IMR-90 (cell line): Measurements from ENCODE around the gene IL6ST. TPM values are rescaled to one million over a fixed set of nuclear protein-coding genes. Genes with fewer than 3 reads are reported as not detected.

Source experiments
- ATAC-seq: fragments of 200-7000 bp; cut with Tn5 transposase; 2 replicates; pipeline ENCODE4 v1.9.1; 2020; ENCODE audit warnings: low read depth, mild to moderate bottlenecking, moderate library complexity
- BruUV-seq: library from RNA; stranded (reverse); fragments of 400-500 nt; replicated peaks from 2 replicates; lab custom pipeline; 2021; lab: Mats Ljungman, UMichigan
- CTCF ChIA-PET: fragments of 300-600 bp; formaldehyde crosslinking; extraction: SDS; loops from one replicate; lab custom pipeline; 2021; ENCODE audit warnings: antibody characterized with exemption; lab: Yijun Ruan, JAX
- POLR2A ChIA-PET: fragments of 300-600 bp; sonication (Branson Sonifier 250); formaldehyde crosslinking; loops from one replicate; lab custom pipeline; 2022; ENCODE audit warnings: antibody characterized with exemption; ENCODE audit not compliant: unreplicated experiment; lab: Charles Lee
- DNase-seq: peaks from one replicate; pipeline ENCODE4 v3.0.0; 2013
- H2AFZ ChIP-seq: replicated peaks from 2 replicates; pipeline ENCODE3; 2013; ENCODE audit warnings: low read length, mild to moderate bottlenecking; ENCODE audit not compliant: poor library complexity
- H2AK5ac ChIP-seq: 2 replicates; pipeline ENCODE4 v1.6.1; 2013; ENCODE audit warnings: low read depth, low read length, inconsistent platforms
- H2AK9ac ChIP-seq: replicated peaks from 2 replicates; pipeline ENCODE3; 2013; ENCODE audit warnings: mild to moderate bottlenecking, low read depth, low read length, moderate library complexity; ENCODE audit not compliant: poor library complexity
- H2BK120ac ChIP-seq: 2 replicates; pipeline ENCODE4 v1.6.1; 2013; ENCODE audit warnings: low read depth, low read length, inconsistent platforms
- H2BK15ac ChIP-seq: 3 replicates; pipeline ENCODE4 v1.6.1; 2013; ENCODE audit warnings: low read depth, low read length, inconsistent platforms
- H2BK20ac ChIP-seq: 2 replicates; pipeline ENCODE4 v1.6.1; 2013; ENCODE audit warnings: low read depth, mild to moderate bottlenecking, inconsistent platforms, low read length, moderate library complexity
- H2BK5ac ChIP-seq: 2 replicates; pipeline ENCODE4 v1.6.1; 2013; ENCODE audit warnings: mild to moderate bottlenecking, low read depth, low read length, inconsistent platforms; ENCODE audit not compliant: poor library complexity, severe bottlenecking
- H3K14ac ChIP-seq: replicated peaks from 2 replicates; pipeline ENCODE4 v1.6.1; 2013; ENCODE audit warnings: low read depth, low read length, inconsistent platforms
- H3K18ac ChIP-seq: 2 replicates; pipeline ENCODE4 v1.6.1; 2013; ENCODE audit warnings: low read depth, low read length, control low read depth
- H3K23ac ChIP-seq: 2 replicates; pipeline ENCODE4 v1.6.1; 2013; ENCODE audit warnings: low read depth, low read length, inconsistent platforms
- H3K27ac ChIP-seq: 2 replicates; pipeline ENCODE4 v1.5.1; 2013; ENCODE audit warnings: mild to moderate bottlenecking, control low read depth, low read length; ENCODE audit not compliant: insufficient read depth
- H3K27me3 ChIP-seq: 2 replicates; pipeline ENCODE4 v1.6.1; 2013; ENCODE audit warnings: low read length; ENCODE audit not compliant: control insufficient read depth, insufficient read depth
- H3K36me3 ChIP-seq: 2 replicates; pipeline ENCODE4 v1.6.1; 2013; ENCODE audit warnings: low read length, mixed read lengths; ENCODE audit not compliant: control insufficient read depth, insufficient read depth
- H3K4ac ChIP-seq: 2 replicates; pipeline ENCODE4 v1.6.1; 2013; ENCODE audit warnings: low read depth, low read length, inconsistent platforms
- H3K4me1 ChIP-seq: 2 replicates; pipeline ENCODE4 v1.6.1; 2013; ENCODE audit warnings: low read length, mixed read lengths; ENCODE audit not compliant: control insufficient read depth, insufficient read depth
- H3K4me2 ChIP-seq: 2 replicates; pipeline ENCODE4 v1.6.1; 2013; ENCODE audit warnings: low read depth, mild to moderate bottlenecking, control low read depth, low read length, moderate library complexity
- H3K4me3 ChIP-seq: 2 replicates; pipeline ENCODE4 v1.5.1; 2013; ENCODE audit warnings: low read depth, mild to moderate bottlenecking, control low read depth, low read length, moderate library complexity; ENCODE audit not compliant: insufficient read depth
- H3K56ac ChIP-seq: 2 replicates; pipeline ENCODE4 v1.6.1; 2013; ENCODE audit warnings: low read length, inconsistent platforms; ENCODE audit not compliant: insufficient read depth; ENCODE audit errors: extremely low read depth
- H3K79me1 ChIP-seq, 2 experiments: 2 replicates each; pipeline ENCODE4 v1.6.1; 2013; ENCODE audit warnings: low read length in 2 of 2, inconsistent platforms in 1 of 2, low read depth in 1 of 2
- H3K9ac ChIP-seq: 2 replicates; pipeline ENCODE4 v1.6.1; 2013; ENCODE audit warnings: low read depth, low read length, control low read depth
- H3K9me1 ChIP-seq: 2 replicates; pipeline ENCODE4 v1.6.1; 2013; ENCODE audit warnings: low read length, inconsistent platforms; ENCODE audit not compliant: insufficient read depth
- H3K9me3 ChIP-seq: 2 replicates; pipeline ENCODE4 v1.6.1; 2013; ENCODE audit warnings: low read length; ENCODE audit not compliant: control insufficient read depth, insufficient read depth
- H4K20me1 ChIP-seq: 2 replicates; pipeline ENCODE4 v1.6.1; 2013; ENCODE audit warnings: low read length, inconsistent platforms; ENCODE audit not compliant: insufficient read depth
- H4K5ac ChIP-seq: 2 replicates; pipeline ENCODE4 v1.6.1; 2013; ENCODE audit warnings: mild to moderate bottlenecking, low read depth, low read length, control low read depth
- H4K8ac ChIP-seq, 2 experiments: 2 replicates each; pipeline ENCODE4 v1.6.1; 2013; ENCODE audit warnings: low read depth in 2 of 2, low read length in 2 of 2, control low read depth in 1 of 2, inconsistent platforms in 1 of 2
- H4K91ac ChIP-seq: 2 replicates; pipeline ENCODE4 v1.6.1; 2013; ENCODE audit warnings: low read depth, low read length, inconsistent platforms; ENCODE audit not compliant: insufficient read depth
- BHLHE40 ChIP-seq: fragments of 150-350 bp; IDR thresholded peaks from 2 replicates; pipeline ENCODE4 v1.6.1; 2016; ENCODE audit warnings: mild to moderate bottlenecking, low read depth, low read length
- CEBPB ChIP-seq: IDR thresholded peaks from 2 replicates; pipeline ENCODE4 v1.6.1; 2012; ENCODE audit warnings: low read depth, low read length, improper control_type of control experiment
- CHD1 ChIP-seq: IDR thresholded peaks from 2 replicates; pipeline ENCODE4 v1.6.1; 2012; ENCODE audit warnings: low read depth, low read length, improper control_type of control experiment
- FOS ChIP-seq: fragments of 150-350 bp; IDR thresholded peaks from 2 replicates; pipeline ENCODE4 v1.6.1; 2016; ENCODE audit warnings: low read depth, low read length
- MAFK ChIP-seq: IDR thresholded peaks from 2 replicates; pipeline ENCODE4 v1.6.1; 2012; ENCODE audit warnings: low read depth, low read length, improper control_type of control experiment
- MAZ ChIP-seq: IDR thresholded peaks from 2 replicates; pipeline ENCODE4 v1.6.1; 2012; ENCODE audit warnings: low read depth, mild to moderate bottlenecking, low read length, improper control_type of control experiment, moderate library complexity, borderline replicate concordance
- MXI1 ChIP-seq: IDR thresholded peaks from 2 replicates; pipeline ENCODE4 v1.6.1; 2012; ENCODE audit warnings: low read depth, mild to moderate bottlenecking, low read length, moderate library complexity, borderline replicate concordance
- NFE2L2 ChIP-seq: fragments of 150-350 bp; IDR thresholded peaks from 2 replicates; pipeline ENCODE4 v1.6.1; 2016; ENCODE audit warnings: low read depth, mild to moderate bottlenecking, low read length
- POLR2A ChIP-seq: IDR thresholded peaks from 2 replicates; pipeline ENCODE4 v1.6.1; 2012; ENCODE audit warnings: mild to moderate bottlenecking, low read depth, low read length
- RAD21 ChIP-seq: IDR thresholded peaks from 2 replicates; pipeline ENCODE4 v1.6.1; 2012; ENCODE audit warnings: low read length, improper control_type of control experiment
- RCOR1 ChIP-seq: IDR thresholded peaks from 2 replicates; pipeline ENCODE4 v1.6.1; 2012; ENCODE audit warnings: mild to moderate bottlenecking, low read length, improper control_type of control experiment; ENCODE audit not compliant: insufficient replicate concordance
- RFX5 ChIP-seq: IDR thresholded peaks from 2 replicates; pipeline ENCODE4 v1.8.0; 2012; ENCODE audit warnings: low read depth, mild to moderate bottlenecking, low read length, moderate library complexity
- SMC3 ChIP-seq: fragments of 150-350 bp; IDR thresholded peaks from 2 replicates; pipeline ENCODE4 v1.6.1; 2016; ENCODE audit warnings: low read depth, mild to moderate bottlenecking, antibody characterized with exemption, low read length, moderate library complexity
- WGBS, 2 experiments: methylation state at CpG; one replicate each; pipeline versions ENCODE4 v1.1.5 to v1.1.7; 2013; ENCODE audit warnings: missing lambda C conversion rate in 2 of 2; ENCODE audit not compliant: insufficient read length in 1 of 2; ENCODE audit errors: extremely low coverage in 2 of 2; 5-methylcytosine and 5-hydroxymethylcytosine counted together
- dilution Hi-C: fragments of 300-500 bp; cut with HindIII; formaldehyde crosslinking; loops from one replicate; pipeline ENCODE4 v1.14.3; 2018; ENCODE audit warnings: low sequenced_read_pairs; ENCODE audit not compliant: unreplicated experiment
- in situ Hi-C: fragments of 300-500 bp; cut with MboI; formaldehyde crosslinking; loops from 3 replicates; pipeline ENCODE4 v1.14.3; 2019; ENCODE audit warnings: low sequenced_read_pairs, inconsistent platforms, mixed read lengths
- intact Hi-C: fragments of 100-400 bp; cut with micrococcal nuclease; formaldehyde crosslinking; loops from 2 replicates; pipeline ENCODE4 v1.10.0; 2022
- polyA plus RNA-seq, 3 experiments: library from polyadenylated mRNA; depleted of rRNA; stranded (reverse); fragments of >200 nt; gene quantifications; 2 replicates each; pipeline ENCODE4 v1.2.3, GENCODE V29; 2012; ENCODE audit warnings: low replicate concordance in 1 of 3
- total RNA-seq: library from RNA; depleted of rRNA; stranded (reverse); fragments of >200 nt; gene quantifications from 2 replicates; pipeline ENCODE4 v1.2.3, GENCODE V29; 2012
- TF ChIP-seq, protein P1 (sequence below): fragments of 150-350 bp; IDR thresholded peaks from 2 replicates; pipeline ENCODE4 v1.6.1; 2016; ENCODE audit warnings: low read depth, mild to moderate bottlenecking, low read length, moderate library complexity, borderline replicate concordance
- TF ChIP-seq, protein P2 (sequence below): conservative IDR thresholded peaks from 2 replicates; pipeline ENCODE4 v1.5.1; 2012; ENCODE audit warnings: mild to moderate bottlenecking, low read depth, low read length, improper control_type of control experiment
- TF ChIP-seq, protein P3 (sequence below): fragments of 150-350 bp; IDR thresholded peaks from 2 replicates; pipeline ENCODE4 v1.6.1; 2017; ENCODE audit warnings: mild to moderate bottlenecking, antibody characterized with exemption, low read length, low read depth

IL6ST gene
- total and polyA plus RNA-seq, 2 of the 4 experiments (the other 2 are of a cell fraction), result 90.6 to 506 TPM

DNA sequence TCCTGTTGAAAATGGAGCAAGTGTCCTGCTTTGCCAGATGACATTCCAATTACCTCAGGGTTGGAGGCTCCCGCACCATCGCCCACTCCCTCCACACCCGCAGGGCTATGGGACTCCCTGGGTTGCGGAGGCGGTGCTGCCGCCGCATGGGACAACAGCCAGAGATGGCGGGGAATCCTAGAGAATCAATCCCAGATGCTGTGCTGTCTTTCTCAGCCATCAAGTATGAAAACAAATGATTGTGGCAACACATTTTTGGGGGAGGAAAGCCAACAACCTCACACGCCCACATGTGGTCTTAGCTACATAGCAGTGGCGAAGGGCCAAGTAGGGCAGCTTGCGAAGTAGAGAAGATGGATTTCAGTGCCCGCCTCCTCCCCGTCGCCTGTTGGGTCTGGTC lies 96.9 kb downstream of the IL6ST start:
- H3K36me3 ChIP-seq, result no peaks in the 10 kb centered on the region
- H3K9ac ChIP-seq, result no peak overlapping the region
- H3K23ac ChIP-seq, result no peak overlapping the region
- dilution Hi-C loops (no loop called here), intact Hi-C loops (no loop called here), in situ Hi-C loops (no loop called here)
- no peaks in the 10 kb centered on the region for H3K27me3 ChIP-seq
- POLR2A ChIA-PET, result no interaction called here
- no peak overlapping the region for H2BK120ac ChIP-seq
- H4K91ac ChIP-seq, result no peak overlapping the region
- no peak overlapping the region for H3K56ac ChIP-seq
- H4K20me1 ChIP-seq, result no peaks in the 10 kb centered on the region
- no peak overlapping the region for H3K4me2 ChIP-seq
- H3K18ac ChIP-seq, result no peak overlapping the region
- CTCF ChIA-PET, result no interaction called here
- no peak overlapping the region for H2BK5ac ChIP-seq
- H2BK15ac ChIP-seq, result no peak overlapping the region
- no peak overlapping the region; the same call in 1 of the 2 replicates for H3K4ac ChIP-seq
- H2AK5ac ChIP-seq, result peak overlapping the region; percentile 61; the same call in 1 of the 2 replicates
- TF ChIP-seq RFX5 (no peak), CEBPB (no peak), SMC3 (no peak), MAZ (no peak), FOS (no peak), NFE2L2 (no peak), RAD21 (no peak), BHLHE40 (no peak), CHD1 (no peak), MAFK (no peak), POLR2A (no peak), MXI1 (no peak), RCOR1 (no peak)
- TF ChIP-seq, protein P1, sequence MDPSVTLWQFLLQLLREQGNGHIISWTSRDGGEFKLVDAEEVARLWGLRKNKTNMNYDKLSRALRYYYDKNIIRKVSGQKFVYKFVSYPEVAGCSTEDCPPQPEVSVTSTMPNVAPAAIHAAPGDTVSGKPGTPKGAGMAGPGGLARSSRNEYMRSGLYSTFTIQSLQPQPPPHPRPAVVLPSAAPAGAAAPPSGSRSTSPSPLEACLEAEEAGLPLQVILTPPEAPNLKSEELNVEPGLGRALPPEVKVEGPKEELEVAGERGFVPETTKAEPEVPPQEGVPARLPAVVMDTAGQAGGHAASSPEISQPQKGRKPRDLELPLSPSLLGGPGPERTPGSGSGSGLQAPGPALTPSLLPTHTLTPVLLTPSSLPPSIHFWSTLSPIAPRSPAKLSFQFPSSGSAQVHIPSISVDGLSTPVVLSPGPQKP, result no peak
- TF ChIP-seq, protein P2, sequence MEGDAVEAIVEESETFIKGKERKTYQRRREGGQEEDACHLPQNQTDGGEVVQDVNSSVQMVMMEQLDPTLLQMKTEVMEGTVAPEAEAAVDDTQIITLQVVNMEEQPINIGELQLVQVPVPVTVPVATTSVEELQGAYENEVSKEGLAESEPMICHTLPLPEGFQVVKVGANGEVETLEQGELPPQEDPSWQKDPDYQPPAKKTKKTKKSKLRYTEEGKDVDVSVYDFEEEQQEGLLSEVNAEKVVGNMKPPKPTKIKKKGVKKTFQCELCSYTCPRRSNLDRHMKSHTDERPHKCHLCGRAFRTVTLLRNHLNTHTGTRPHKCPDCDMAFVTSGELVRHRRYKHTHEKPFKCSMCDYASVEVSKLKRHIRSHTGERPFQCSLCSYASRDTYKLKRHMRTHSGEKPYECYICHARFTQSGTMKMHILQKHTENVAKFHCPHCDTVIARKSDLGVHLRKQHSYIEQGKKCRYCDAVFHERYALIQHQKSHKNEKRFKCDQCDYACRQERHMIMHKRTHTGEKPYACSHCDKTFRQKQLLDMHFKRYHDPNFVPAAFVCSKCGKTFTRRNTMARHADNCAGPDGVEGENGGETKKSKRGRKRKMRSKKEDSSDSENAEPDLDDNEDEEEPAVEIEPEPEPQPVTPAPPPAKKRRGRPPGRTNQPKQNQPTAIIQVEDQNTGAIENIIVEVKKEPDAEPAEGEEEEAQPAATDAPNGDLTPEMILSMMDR, result no peak
- TF ChIP-seq, protein P3, sequence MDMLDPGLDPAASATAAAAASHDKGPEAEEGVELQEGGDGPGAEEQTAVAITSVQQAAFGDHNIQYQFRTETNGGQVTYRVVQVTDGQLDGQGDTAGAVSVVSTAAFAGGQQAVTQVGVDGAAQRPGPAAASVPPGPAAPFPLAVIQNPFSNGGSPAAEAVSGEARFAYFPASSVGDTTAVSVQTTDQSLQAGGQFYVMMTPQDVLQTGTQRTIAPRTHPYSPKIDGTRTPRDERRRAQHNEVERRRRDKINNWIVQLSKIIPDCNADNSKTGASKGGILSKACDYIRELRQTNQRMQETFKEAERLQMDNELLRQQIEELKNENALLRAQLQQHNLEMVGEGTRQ, result no peak
- peaks cover 6% of the 10 kb centered on the region for H3K4me1 ChIP-seq
- no peak overlapping the region for H3K14ac ChIP-seq
- H3K27ac ChIP-seq, result no peak overlapping the region
- H3K79me1 ChIP-seq, result no peaks in the 10 kb centered on the region
- H2AFZ ChIP-seq, result peak overlapping the region; percentile 17
- WGBS, 2 experiments, result no CpG with 5 or more reads among the region's 14 CpGs
- no peak overlapping the region for H3K4me3 ChIP-seq
- H2AK9ac ChIP-seq, result peak overlapping the region; percentile 69
- no peak overlapping the region for H4K8ac ChIP-seq
- peaks cover 8% of the 10 kb centered on the region; the same call in 1 of the 2 replicates for H3K9me1 ChIP-seq
- no peak overlapping the region for H2BK20ac ChIP-seq
- peak; percentile 62 for DNase-seq
- peak; percentile 40; the same call in 1 of the 2 replicates for ATAC-seq
- H3K9me3 ChIP-seq, result no peaks in the 10 kb centered on the region
- no peak overlapping the region for H4K5ac ChIP-seq
- no TSS peak for BruUV-seq
